Hepatocyte (in vitro differentiated cells): Measurements from ENCODE around the gene AIF1. TPM values are rescaled to one million over a fixed set of nuclear protein-coding genes. Genes with fewer than 3 reads are reported as not detected.

Source experiments
- DNase-seq: peaks from one replicate; pipeline ENCODE4 v3.0.0-alpha.2; 2016; ENCODE audit warnings: low spot score
- H2AFZ ChIP-seq: fragments of 200-600 bp; sonication (generic); 2 replicates; pipeline ENCODE4 v1.6.0; 2016; ENCODE audit warnings: antibody characterized with exemption, mild to moderate bottlenecking
- H3K27ac ChIP-seq: fragments of 200-600 bp; sonication (generic); 2 replicates; pipeline ENCODE4 v1.5.1; 2016; ENCODE audit warnings: mild to moderate bottlenecking
- H3K27me3 ChIP-seq: fragments of 200-600 bp; sonication (generic); 2 replicates; pipeline ENCODE4 v1.6.1; 2016
- H3K36me3 ChIP-seq: fragments of 200-600 bp; sonication (generic); replicated peaks from 2 replicates; pipeline ENCODE4 v1.5.1; 2016; ENCODE audit warnings: low read depth; ENCODE audit not compliant: insufficient read depth
- H3K4me1 ChIP-seq: fragments of 200-600 bp; sonication (generic); 2 replicates; pipeline ENCODE4 v1.5.1; 2016; ENCODE audit warnings: mild to moderate bottlenecking, moderate library complexity; ENCODE audit not compliant: insufficient read depth
- H3K4me2 ChIP-seq: fragments of 200-600 bp; sonication (generic); 2 replicates; pipeline ENCODE4 v1.6.0; 2016
- H3K4me3 ChIP-seq: fragments of 200-600 bp; sonication (generic); 2 replicates; pipeline ENCODE4 v1.5.1; 2016; ENCODE audit warnings: mild to moderate bottlenecking
- H3K79me2 ChIP-seq: fragments of 200-600 bp; sonication (generic); 2 replicates; pipeline ENCODE4 v1.6.0; 2017; ENCODE audit warnings: mild to moderate bottlenecking
- H3K9me2 ChIP-seq: fragments of 200-600 bp; sonication (generic); replicated peaks from 2 replicates; pipeline ENCODE4 v1.6.0; 2017; ENCODE audit warnings: mild to moderate bottlenecking; ENCODE audit not compliant: insufficient read depth
- H3K9me3 ChIP-seq: fragments of 200-600 bp; sonication (generic); 2 replicates; pipeline ENCODE4 v1.5.1; 2016; ENCODE audit warnings: low read depth, mild to moderate bottlenecking
- H4K20me1 ChIP-seq: fragments of 200-600 bp; sonication (generic); 2 replicates; pipeline ENCODE4 v1.6.0; 2016; ENCODE audit warnings: mild to moderate bottlenecking; ENCODE audit not compliant: insufficient read depth, poor library complexity, severe bottlenecking
- EZH2 ChIP-seq: fragments of 200-600 bp; sonication (generic); IDR thresholded peaks from 2 replicates; pipeline ENCODE4 v1.6.1; 2016; ENCODE audit warnings: antibody characterized with exemption, mild to moderate bottlenecking, borderline replicate concordance
- EZH2phosphoT487 ChIP-seq: fragments of 200-600 bp; sonication (generic); IDR thresholded peaks from one replicate; pipeline ENCODE4 v1.6.1; 2018; ENCODE audit warnings: antibody characterized with exemption, mild to moderate bottlenecking, low read depth, moderate library complexity; ENCODE audit not compliant: unreplicated experiment, severe bottlenecking
- WGBS: methylation state at CpG from one replicate; pipeline ENCODE4 v1.1.6; 2016; ENCODE audit warnings: low lambda C conversion rate; ENCODE audit errors: missing lambda C conversion rate; 5-methylcytosine and 5-hydroxymethylcytosine counted together
- polyA plus RNA-seq: library from polyadenylated mRNA; unstranded; fragments of >200 nt; fragmentation: Nextera tagmentation; extraction: Ambion mirVana; gene quantifications from 2 replicates; pipeline ENCODE4 v1.2.1, GENCODE V29; 2016
- total RNA-seq: library from RNA; depleted of rRNA; stranded (reverse); fragments of >200 nt; gene quantifications from 2 replicates; pipeline ENCODE4 v1.2.3, GENCODE V29; 2014
- TF ChIP-seq, protein P1 (sequence below): fragments of 200-600 bp; sonication (generic); IDR thresholded peaks from 2 replicates; pipeline ENCODE4 v1.5.1; 2016; ENCODE audit warnings: antibody characterized with exemption, mild to moderate bottlenecking; ENCODE audit not compliant: poor library complexity

AIF1 gene
- total and polyA plus RNA-seq, 2 experiments from 2014 or later: 4.6 to 7.2 TPM

DNA sequence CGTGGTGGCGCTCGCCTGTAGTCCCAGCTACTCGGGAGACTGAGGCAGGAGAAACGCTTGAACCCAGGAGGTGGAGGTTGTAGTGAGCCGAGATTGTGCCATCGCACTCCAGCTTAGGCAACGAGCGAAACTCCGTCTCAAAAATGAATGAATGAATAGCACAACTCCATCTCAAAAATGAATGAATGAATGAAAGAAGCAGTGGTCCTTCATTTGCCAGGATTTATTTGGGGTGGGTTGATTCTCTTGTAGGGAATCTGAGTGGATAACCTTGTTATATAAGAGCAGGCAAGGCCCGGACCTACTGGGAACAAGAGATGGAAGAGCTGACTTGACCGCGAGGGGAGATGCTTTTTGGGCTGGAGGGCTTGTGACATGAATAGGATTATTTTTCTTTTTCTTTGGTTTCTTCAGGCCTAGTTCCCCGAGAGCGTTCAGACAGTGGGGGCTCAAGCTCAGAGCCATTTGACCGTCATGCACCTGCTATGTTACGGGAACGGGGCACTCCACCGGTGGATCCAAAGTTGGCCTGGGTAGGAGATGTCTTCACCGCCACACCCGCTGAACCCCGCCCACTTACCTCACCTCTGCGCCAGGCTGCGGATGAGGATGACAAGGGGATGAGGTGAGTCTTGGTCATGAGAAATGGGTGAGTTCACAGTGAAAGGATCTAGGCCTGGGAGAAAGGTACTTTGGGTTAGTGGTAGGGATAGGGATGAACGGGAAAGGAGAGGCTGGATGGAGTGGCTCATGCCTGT is 15.3 kb downstream of the AIF1 start:
- WGBS: 96% methylated on average over 25 of the region's 25 CpGs
- DNase-seq: no peak
- TF ChIP-seq, protein P1, sequence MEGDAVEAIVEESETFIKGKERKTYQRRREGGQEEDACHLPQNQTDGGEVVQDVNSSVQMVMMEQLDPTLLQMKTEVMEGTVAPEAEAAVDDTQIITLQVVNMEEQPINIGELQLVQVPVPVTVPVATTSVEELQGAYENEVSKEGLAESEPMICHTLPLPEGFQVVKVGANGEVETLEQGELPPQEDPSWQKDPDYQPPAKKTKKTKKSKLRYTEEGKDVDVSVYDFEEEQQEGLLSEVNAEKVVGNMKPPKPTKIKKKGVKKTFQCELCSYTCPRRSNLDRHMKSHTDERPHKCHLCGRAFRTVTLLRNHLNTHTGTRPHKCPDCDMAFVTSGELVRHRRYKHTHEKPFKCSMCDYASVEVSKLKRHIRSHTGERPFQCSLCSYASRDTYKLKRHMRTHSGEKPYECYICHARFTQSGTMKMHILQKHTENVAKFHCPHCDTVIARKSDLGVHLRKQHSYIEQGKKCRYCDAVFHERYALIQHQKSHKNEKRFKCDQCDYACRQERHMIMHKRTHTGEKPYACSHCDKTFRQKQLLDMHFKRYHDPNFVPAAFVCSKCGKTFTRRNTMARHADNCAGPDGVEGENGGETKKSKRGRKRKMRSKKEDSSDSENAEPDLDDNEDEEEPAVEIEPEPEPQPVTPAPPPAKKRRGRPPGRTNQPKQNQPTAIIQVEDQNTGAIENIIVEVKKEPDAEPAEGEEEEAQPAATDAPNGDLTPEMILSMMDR: no peak
- no peak for TF ChIP-seq EZH2phosphoT487
- no peak for TF ChIP-seq EZH2
- Histone ChIP-seq H2AFZ (no peak overlapping the region), H4K20me1 (peaks cover 9% of the 10 kb centered on the region), H3K36me3 (no peaks in the 10 kb centered on the region), H3K4me1 (no peaks in the 10 kb centered on the region), H3K27ac (no peak overlapping the region), H3K9me2 (no peaks in the 10 kb centered on the region), H3K27me3 (no peaks in the 10 kb centered on the region), H3K4me2 (no peak overlapping the region), H3K4me3 (no peak overlapping the region), H3K79me2 (peaks cover 22% of the 10 kb centered on the region), H3K9me3 (no peaks in the 10 kb centered on the region)

DNA sequence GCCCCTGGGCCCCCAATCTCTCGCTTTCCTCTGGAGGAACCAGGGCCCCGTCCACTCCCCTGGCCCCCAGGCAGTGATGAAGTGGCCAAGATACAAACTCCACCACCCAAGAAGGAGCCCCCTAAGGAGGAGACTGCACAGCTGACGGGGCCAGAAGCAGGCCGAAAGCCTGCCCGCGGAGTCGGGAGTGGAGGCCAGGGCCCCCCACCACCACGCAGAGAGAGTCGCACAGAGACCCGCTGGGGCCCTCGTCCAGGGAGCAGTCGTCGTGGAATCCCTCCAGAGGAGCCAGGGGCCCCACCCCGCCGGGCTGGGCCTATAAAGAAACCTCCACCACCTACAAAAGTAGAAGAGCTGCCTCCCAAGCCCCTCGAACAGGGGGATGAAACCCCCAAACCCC is 16.2 kb downstream of the AIF1 start:
- H3K36me3 ChIP-seq: no peaks in the 10 kb centered on the region
- H3K4me3 ChIP-seq: no peak overlapping the region
- H3K4me2 ChIP-seq: no peak overlapping the region
- H3K4me1 ChIP-seq: no peaks in the 10 kb centered on the region
- 92% methylated on average over 12 of the region's 16 CpGs for WGBS
- DNase-seq: no peak
- H3K9me3 ChIP-seq: no peaks in the 10 kb centered on the region
- H3K27ac ChIP-seq: no peak overlapping the region
- H4K20me1 ChIP-seq: peaks cover 9% of the 10 kb centered on the region
- no peak overlapping the region for H2AFZ ChIP-seq
- H3K9me2 ChIP-seq: no peaks in the 10 kb centered on the region
- TF ChIP-seq EZH2phosphoT487 (no peak), EZH2 (no peak)
- TF ChIP-seq, protein P1: no peak
- no peaks in the 10 kb centered on the region for H3K27me3 ChIP-seq
- H3K79me2 ChIP-seq: peaks cover 13% of the 10 kb centered on the region

DNA sequence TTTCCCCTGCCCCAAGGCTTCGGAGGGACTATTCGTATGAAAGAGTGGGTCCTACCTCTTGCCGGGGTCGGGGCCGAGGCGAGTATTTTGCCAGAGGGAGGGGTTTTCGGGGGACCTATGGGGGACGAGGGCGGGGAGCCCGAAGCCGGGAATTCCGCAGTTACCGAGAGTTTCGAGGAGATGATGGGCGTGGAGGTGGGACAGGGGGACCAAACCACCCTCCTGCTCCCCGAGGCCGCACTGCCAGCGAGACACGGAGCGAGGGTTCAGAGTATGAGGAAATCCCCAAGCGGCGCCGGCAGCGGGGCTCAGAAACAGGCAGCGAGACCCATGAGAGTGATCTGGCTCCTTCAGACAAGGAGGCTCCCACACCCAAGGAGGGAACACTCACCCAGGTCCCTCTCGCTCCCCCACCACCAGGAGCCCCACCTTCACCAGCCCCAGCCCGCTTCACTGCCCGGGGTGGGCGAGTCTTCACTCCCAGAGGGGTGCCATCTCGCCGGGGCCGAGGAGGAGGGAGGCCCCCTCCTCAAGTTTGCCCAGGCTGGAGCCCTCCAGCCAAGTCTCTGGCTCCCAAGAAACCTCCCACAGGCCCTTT is 16.7 kb downstream of the AIF1 start:
- WGBS: 98% methylated on average over 15 of the region's 32 CpGs
- Histone ChIP-seq H2AFZ (no peak overlapping the region), H3K9me3 (no peaks in the 10 kb centered on the region), H3K9me2 (no peaks in the 10 kb centered on the region), H3K27me3 (no peaks in the 10 kb centered on the region), H3K27ac (no peak overlapping the region), H3K4me3 (no peak overlapping the region), H4K20me1 (peaks cover 9% of the 10 kb centered on the region), H3K4me1 (no peaks in the 10 kb centered on the region), H3K36me3 (no peaks in the 10 kb centered on the region), H3K79me2 (peaks cover 7% of the 10 kb centered on the region), H3K4me2 (no peak overlapping the region)
- no peak for TF ChIP-seq EZH2
- TF ChIP-seq, protein P1: no peak
- TF ChIP-seq EZH2phosphoT487: no peak
- DNase-seq: no peak
